Stimulated activated naive CD4-positive, alpha-beta T cell treated with Interleukin-2 at 50 U/mL for 16 hours (primary cell): ENCODE results near the gene IL24.
A peak's percentile ranks its signal among the peaks of the same experiment; 100 is the strongest.

ENCODE experiments used
- DNase-seq: peaks from one replicate; lab custom pipeline; 2025; lab: John Stamatoyannopoulos, UW

The IL24 gene

DNA sequence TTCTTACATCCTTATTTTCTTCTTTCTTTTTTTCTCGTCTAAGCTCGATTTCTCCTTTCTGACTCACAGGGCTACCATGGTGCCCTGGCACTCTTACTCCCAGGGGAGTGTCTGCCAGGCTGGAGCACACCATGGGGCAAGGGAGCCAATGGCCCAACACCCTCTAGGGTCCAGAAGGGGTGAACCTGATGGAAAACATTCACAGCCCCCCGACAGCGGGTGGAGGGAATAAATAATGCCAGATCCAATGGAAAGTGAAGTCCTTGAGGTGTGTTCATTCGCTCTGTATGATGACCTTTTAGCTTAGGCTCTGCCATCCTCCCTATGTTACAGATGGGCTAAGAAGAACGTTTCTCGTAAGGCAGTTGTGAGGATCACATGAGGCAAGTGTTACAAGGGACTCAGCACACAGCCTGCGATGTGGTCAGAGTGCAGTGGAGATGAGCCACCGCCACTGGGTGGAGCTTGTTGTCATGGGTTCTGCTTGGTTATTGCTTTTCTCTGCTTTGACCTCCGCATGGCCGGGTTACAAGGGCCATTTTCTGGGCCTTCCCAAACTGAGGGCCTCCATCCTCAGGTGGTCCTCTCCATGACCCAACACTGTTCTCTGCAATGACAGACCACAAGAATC is 28.0 kb downstream of the IL24 start:
- DNase-seq: peak; percentile 38

DNA sequence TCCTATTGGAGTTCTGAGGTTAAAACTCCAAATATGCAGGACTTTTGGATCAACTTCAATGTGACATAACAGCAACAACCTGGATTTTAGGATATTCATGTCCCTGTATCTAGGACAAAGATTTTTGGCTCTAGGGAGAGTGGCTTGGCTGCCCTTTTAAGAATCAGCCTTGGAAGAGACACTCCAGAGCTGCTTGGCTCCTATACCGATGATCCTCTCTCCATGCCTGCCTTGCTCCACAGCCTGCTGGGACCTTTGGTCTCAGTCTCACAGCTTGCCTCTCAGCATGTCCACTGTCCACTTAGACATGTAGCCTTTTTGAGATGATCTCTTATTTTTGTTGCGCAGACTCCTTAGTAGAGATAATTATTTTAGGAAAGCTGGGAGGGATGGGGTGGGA is 29.0 kb downstream of the IL24 start:
- DNase-seq: no peak

GRCh38 chr1:206929524-206929923 is 32.3 kb downstream of the IL24 start:
- DNase-seq: no peak

DNA sequence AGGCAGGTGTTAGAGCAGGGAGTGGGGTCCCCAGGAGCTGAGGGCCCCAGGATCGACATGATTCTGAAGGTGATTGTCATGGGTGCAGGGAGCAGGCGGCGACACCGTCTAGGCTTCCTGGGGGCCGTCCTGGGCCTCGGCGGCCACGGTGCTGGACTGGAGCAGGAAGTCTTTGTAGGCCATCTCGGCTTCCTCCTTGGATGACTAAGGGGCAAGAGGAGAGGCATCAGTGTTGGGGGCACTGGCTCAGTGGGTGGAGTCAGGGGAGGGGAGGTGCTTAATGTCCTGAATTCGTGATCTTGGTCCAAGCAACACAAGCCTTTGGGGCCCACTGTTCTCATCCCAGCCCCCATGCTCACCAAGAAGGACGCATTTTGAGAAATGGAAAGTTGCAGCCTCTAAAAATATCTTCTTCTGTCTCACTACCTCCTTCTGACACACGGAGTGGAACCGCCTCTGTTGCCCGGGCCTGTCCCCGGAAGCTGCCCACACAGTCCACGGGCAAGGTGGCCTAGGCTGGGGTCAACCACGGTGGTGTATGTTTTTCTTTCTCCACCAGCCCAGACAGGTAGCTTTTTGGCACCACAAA is 33.1 kb downstream of the IL24 start:
- DNase-seq: peak; percentile 36

GRCh38 chr1:206931709-206932108 is 34.5 kb downstream of the IL24 start:
- DNase-seq: no peak

DNA sequence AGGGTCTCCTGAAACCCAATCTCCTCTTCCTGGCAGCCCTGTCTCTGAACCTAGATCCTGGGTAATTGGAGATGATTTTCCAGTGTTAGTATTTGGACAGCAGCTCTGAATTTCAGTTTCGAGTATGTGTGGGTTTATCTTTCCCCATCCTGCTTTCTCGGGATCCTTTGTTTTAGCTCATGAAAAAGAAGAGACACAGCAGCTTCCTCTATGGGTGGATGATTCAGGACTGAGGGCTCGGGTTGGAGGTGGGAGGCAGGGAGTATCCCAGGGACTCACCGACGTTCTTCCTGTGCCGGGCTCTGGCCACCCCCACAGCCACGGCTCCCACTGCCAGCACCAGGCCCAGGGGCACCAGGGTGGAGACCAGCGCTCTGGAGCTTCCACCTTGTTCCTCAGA is 34.9 kb downstream of the IL24 start:
- DNase-seq: no peak

DNA sequence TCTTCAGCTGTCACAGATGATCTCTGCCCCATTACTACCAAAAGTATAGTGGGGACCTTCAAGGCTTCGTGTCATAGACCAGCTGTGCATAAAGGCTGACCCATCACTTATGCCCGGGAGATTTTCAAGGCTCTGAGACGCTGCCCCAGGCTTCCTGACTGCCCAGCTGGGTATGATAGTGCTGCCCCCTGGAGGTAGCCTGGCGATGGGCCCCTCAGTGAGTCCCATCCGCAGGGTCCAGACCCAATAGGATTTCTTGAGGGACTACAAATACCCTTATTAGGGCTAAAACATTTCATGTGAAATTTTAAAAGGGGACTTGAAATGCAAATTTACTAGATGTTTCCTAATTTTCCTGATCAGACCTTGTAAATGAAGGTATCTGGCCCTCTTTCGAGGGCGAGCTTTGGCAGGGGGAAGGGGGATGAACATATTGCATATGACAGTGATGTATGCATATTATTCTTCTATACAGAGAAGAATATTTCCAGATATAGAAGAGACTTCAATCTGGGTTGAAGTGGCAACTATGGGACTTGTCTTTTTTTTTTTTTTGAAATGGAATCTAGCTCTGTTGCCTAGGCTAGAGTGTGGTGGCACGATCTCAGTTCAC is 36.2 kb downstream of the IL24 start:
- peak; percentile 66 for DNase-seq

DNA sequence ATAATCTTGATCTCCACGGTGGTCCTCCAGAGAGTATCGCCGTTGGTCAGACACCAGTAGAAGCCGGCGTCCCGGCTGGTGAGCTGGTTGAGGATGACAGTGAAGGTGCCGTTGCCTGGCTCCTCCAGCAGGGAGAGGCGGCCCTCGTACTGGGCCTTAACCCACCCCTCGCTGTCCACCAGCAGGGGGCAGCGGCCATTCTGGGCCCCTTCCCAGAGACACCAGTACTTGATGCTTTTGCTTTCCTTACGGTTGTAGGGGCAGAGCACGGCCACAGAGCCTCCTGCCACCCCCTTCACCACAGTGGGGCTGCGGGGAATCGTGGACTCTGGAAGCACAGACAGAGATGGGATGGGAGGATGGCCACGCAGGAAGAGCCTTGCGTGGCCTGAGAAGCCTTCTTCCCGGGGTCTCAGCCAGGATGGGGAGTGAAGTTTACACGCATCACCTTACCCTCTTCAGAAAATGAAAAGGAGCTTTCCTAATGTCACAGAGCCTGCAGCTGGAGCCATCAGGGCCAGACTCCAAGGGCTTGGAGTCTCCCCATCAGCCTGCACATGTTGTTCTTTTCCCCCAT is 38.3 kb downstream of the IL24 start:
- peak; percentile 14 for DNase-seq

- DNase-seq: no peak
Measured at GRCh38 chr1:206937425-206937824, 40.2 kb downstream of the IL24 start.

- no peak for DNase-seq
Measured at GRCh38 chr1:206939131-206939530, 41.9 kb downstream of the IL24 start.

DNA sequence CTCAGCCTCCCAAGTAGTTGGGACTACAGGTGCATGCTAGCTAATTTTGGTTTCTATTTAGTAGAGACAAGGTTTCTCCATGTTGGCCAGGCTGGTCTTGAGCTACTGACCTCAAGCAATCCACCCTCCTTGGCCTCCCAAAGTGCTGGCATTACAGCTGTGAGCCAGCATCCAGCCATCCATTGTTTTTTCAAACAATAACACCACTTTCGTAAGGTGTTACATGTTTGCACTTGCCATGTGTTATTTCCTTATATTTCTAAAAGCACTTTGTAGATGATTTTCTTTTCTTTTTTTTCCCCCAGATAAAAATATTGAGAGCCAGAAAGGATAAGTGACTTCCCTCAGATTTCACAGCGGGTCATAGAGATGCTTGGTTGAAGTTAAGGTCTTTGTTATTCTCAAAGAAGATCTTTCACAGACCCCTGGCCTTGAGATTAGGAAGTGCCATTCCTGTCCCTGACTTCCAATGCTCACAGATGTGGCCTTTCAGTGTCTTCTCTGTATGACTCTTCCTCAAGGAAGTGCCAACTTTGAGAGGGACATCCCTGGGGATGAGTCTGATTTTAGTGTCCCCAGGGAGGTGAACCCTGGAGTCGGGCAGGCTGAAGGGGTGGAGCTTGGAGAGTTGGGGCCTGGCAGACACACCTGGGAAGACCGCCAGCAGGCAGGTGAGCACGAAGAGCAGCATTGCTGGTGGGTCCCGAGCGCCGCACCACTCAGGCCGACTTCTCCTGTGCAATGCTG is 42.8 kb downstream of the IL24 start:
- DNase-seq: no peak

GRCh38 chr1:206940588-206940936 is 43.3 kb downstream of the IL24 start:
- no peak for DNase-seq

DNA sequence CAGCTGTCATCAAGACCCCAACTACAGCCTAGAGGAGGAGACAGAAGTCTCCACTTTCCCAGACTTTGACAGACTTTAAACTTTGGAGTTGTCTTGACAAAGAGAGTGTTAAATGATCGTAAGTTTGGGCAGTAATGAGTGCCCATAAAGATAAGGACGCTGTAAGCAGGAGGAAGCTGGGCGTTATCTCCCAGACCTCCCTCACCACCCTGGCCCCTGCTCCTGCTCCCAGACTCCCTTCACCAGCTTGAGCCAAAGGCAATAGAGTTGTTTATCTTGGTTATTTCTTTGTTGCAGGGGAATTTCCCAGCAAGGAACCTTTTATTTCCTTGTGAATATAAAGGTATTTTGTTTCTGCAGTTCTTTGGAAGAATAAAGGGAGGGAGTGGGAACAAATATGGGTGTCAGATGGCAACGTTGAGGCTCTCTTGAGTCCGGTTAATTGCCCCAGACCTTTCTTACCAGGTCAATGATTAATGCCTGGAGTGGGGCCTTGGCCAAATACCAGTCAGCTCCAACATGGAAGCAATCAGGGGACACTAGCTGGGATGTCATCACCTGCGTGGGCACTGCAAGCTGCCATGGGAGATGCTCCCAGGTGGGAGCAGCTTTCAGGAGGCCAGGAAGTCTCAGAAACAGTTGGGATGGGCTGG is 44.6 kb downstream of the IL24 start:
- DNase-seq: no peak

GRCh38 chr1:206944703-206945102 is 47.5 kb downstream of the IL24 start:
- DNase-seq: no peak

- no peak for DNase-seq
Measured at GRCh38 chr1:206945779-206946178, 48.5 kb downstream of the IL24 start.

- DNase-seq: no peak
Measured at GRCh38 chr1:206946261-206946660, 49.0 kb downstream of the IL24 start, which contains the start of gene PIGR. PIGR (minus strand) TSS chr1:206946466; CDS start chr1:206940531, 5,935 bp downstream.

DNA sequence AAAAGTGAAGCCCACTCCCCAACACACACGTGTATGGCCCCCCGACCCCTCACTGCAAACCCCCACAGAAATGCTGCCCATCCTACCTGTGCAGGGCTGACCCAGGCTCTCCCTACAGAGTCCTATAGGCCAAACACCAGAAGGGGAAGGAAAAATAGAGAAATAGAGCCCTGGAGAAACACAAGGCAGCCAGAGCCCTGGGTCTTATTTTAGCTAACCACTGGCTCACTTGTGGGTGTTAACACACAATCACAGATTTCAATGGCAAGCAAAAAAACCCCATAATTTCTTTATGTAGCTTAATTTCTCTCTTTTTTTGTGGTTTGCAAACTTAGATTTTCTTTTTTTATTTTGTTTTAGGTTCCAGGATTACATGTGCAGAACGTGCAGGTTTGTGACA is 50.0 kb downstream of the IL24 start:
- no peak for DNase-seq

- DNase-seq: no peak
Measured at GRCh38 chr1:206949208-206949607, 52.0 kb downstream of the IL24 start.

GRCh38 chr1:206949641-206950040 is 52.4 kb downstream of the IL24 start:
- DNase-seq: no peak

DNA sequence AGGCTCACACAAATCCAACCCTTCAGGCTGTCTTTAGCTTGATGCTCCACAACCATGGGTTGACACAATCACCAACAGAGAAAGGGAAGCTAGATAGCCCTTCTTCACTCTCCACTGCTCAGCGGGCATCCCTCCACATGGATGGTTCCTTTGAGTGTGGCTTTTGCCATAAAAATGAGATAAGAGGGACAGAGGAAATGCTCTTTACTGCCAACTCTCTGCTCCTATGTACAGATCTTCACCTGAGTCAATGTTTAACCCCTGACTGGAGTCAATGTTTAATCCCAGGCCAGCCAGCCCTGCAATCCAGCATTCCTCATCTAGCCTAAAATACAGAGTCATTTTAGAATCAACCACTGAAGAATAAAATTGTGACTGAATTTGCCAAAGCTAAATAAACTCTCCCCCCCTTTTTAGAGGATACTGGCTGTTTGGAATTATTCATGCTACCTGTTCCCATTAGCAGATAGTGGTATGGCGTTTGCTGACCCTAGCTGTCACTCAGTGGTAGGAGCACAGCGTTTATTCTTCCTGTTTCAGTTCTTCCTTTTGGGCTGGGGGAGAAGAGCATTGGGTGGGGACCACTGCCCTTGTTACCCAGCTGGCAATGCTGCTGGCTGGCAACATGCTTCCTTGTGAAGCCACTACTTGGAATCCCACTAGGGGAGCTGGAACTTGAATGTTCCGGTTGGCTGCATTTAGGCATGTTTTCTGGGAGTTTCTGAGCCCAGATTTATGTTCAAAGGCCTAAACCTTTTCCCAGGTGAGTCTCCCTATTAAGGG is 54.3 kb downstream of the IL24 start:
- DNase-seq: no peak

- no peak for DNase-seq
Measured at GRCh38 chr1:206952171-206952570, 54.9 kb downstream of the IL24 start.
